A549 (cell line): ENCODE data around the gene UGT1A10. TPM values are rescaled to one million over a fixed set of nuclear protein-coding genes. Genes with fewer than 3 reads are reported as not detected.
A peak's percentile ranks its signal among the peaks of the same experiment; 100 is the strongest.

ENCODE experiments used
- ATAC-seq, 2 experiments: fragments of 200-7000 bp in 1 of 2; fragments of >200 bp in 1 of 2; cut with Nextera tagmentation in 1 of 2; cut with Tn5 transposase in 1 of 2; 3 replicates each; pipeline versions ENCODE4 v1.8.0 to v1.9.1; 2018 to 2020; ENCODE audit warnings: mild to moderate bottlenecking in 1 of 2, moderate library complexity in 1 of 2
- CTCF ChIA-PET: fragments of 300-600 bp; sonication (Branson Sonifier 250); formaldehyde crosslinking; extraction: SDS; loops from one replicate; lab custom pipeline; 2021; ENCODE audit warnings: antibody characterized with exemption, inconsistent platforms; lab: Yijun Ruan, JAX
- POLR2A ChIA-PET: fragments of 350-600 bp; formaldehyde crosslinking; extraction: SDS; loops from one replicate; lab custom pipeline; 2021; ENCODE audit warnings: antibody characterized with exemption, inconsistent platforms; lab: Yijun Ruan, JAX
- DNase-seq, 2 experiments: peaks; one replicate each; pipeline versions ENCODE4 v3.0.0 to v3.0.0-alpha.2; 2011 to 2016; ENCODE audit warnings: low read depth in 1 of 2, low spot score in 1 of 2
- FAIRE-seq: peaks from 2 replicates; lab custom pipeline; 2011; peaks lifted over from hg19 to GRCh38; lab: Jason Lieb, UNC
- H3K27ac ChIP-seq, 2 experiments: fragments of >200 bp; sonication (Bioruptor Twin); formaldehyde crosslinking; 3 replicates each; pipeline ENCODE4 v1.5.1; 2016 to 2017
- H3K4me1 ChIP-seq: fragments of >200 bp; sonication (Bioruptor Twin); formaldehyde crosslinking; 3 replicates; pipeline ENCODE4 v1.6.1; 2016
- H3K4me2 ChIP-seq: fragments of >200 bp; sonication (Bioruptor Twin); formaldehyde crosslinking; 3 replicates; pipeline ENCODE4 v1.6.1; 2016
- H3K4me3 ChIP-seq: fragments of >200 bp; sonication (Bioruptor Twin); formaldehyde crosslinking; 3 replicates; pipeline ENCODE4 v1.5.1; 2016
- H3K9me3 ChIP-seq: fragments of >200 bp; sonication (Bioruptor Twin); formaldehyde crosslinking; 3 replicates; pipeline ENCODE4 v1.6.1; 2016
- BHLHE40 ChIP-seq: IDR thresholded peaks from 2 replicates; pipeline ENCODE4 v1.6.1; 2012; ENCODE audit warnings: low read depth, low read length, inconsistent platforms
- CBX8 ChIP-seq: fragments of 200-600 bp; sonication (generic); IDR thresholded peaks from 2 replicates; pipeline ENCODE4 v1.6.1; 2016
- CHD2 ChIP-seq: fragments of 150-350 bp; IDR thresholded peaks from 2 replicates; pipeline ENCODE4 v1.6.1; 2014; ENCODE audit warnings: low read length; ENCODE audit not compliant: partially characterized antibody
- CHD4 ChIP-seq: fragments of 200-600 bp; sonication (generic); IDR thresholded peaks from 2 replicates; pipeline ENCODE4 v1.6.1; 2016; ENCODE audit warnings: antibody characterized with exemption, mild to moderate bottlenecking, borderline replicate concordance
- EHMT2 ChIP-seq: fragments of 200-600 bp; sonication (generic); IDR thresholded peaks from 2 replicates; pipeline ENCODE4 v1.6.1; 2016; ENCODE audit warnings: antibody characterized with exemption, low read depth, mild to moderate bottlenecking, moderate library complexity
- FOSB ChIP-seq: fragments of 250-450 bp; sonication (Bioruptor Pico); IDR thresholded peaks from 2 replicates; pipeline ENCODE4 v1.5.0; 2020; ENCODE audit warnings: mild to moderate bottlenecking, moderate library complexity
- HDAC2 ChIP-seq: fragments of 200-600 bp; sonication (generic); IDR thresholded peaks from 2 replicates; pipeline ENCODE4 v1.6.1; 2016
- HOXA7 ChIP-seq: fragments of 250-450 bp; sonication (Bioruptor Pico); IDR thresholded peaks from 2 replicates; pipeline ENCODE4 v1.5.0; 2020; ENCODE audit warnings: mild to moderate bottlenecking, moderate library complexity
- MAFK ChIP-seq: fragments of 450-650 bp; IDR thresholded peaks from 2 replicates; pipeline ENCODE4 v1.6.1; 2014; ENCODE audit not compliant: partially characterized antibody
- NFE2L2 ChIP-seq: fragments of 150-350 bp; conservative IDR thresholded peaks from 2 replicates; pipeline ENCODE4 v1.6.1; 2014; ENCODE audit warnings: low read length
- NR3C1 ChIP-seq: fragments of >200 bp; sonication (Bioruptor Twin); formaldehyde crosslinking; IDR thresholded peaks from 3 replicates; pipeline ENCODE4 v1.6.1; 2017
- PHF8 ChIP-seq: fragments of 200-600 bp; sonication (generic); IDR thresholded peaks from 2 replicates; pipeline ENCODE4 v1.6.1; 2016; ENCODE audit warnings: low read depth, mild to moderate bottlenecking, antibody characterized with exemption, moderate library complexity, borderline replicate concordance
- POLR2A ChIP-seq: IDR thresholded peaks from 2 replicates; pipeline ENCODE4 v1.6.1; 2012; ENCODE audit warnings: mild to moderate bottlenecking, low read length
- POLR2AphosphoS2 ChIP-seq: conservative IDR thresholded peaks from 2 replicates; pipeline ENCODE4 v1.6.1; 2012; ENCODE audit warnings: low read length, improper control_type of control experiment, inconsistent platforms
- RARB ChIP-seq: fragments of 250-450 bp; sonication (Bioruptor Pico); IDR thresholded peaks from 2 replicates; pipeline ENCODE4 v1.8.0; 2021; ENCODE audit warnings: mild to moderate bottlenecking, moderate library complexity
- RFX5 ChIP-seq: fragments of 450-650 bp; IDR thresholded peaks from 2 replicates; pipeline ENCODE4 v1.7.1; 2014; ENCODE audit warnings: antibody characterized with exemption, mild to moderate bottlenecking, moderate library complexity
- SMC3 ChIP-seq: fragments of >200 bp; sonication (Bioruptor Twin); formaldehyde crosslinking; IDR thresholded peaks from 3 replicates; pipeline ENCODE4 v1.6.1; 2018; ENCODE audit warnings: inconsistent platforms
- ZC3H11A ChIP-seq: fragments of 450-650 bp; IDR thresholded peaks from 2 replicates; pipeline ENCODE4 v1.6.1; 2014; ENCODE audit warnings: antibody characterized with exemption, mild to moderate bottlenecking
- ZFP36 ChIP-seq: fragments of 450-650 bp; IDR thresholded peaks from 2 replicates; pipeline ENCODE4 v1.6.1; 2014; ENCODE audit warnings: borderline replicate concordance; ENCODE audit not compliant: partially characterized antibody
- ZNF302 ChIP-seq: fragments of 250-450 bp; sonication (Bioruptor Pico); IDR thresholded peaks from 2 replicates; pipeline ENCODE4 v1.9.0; 2021; ENCODE audit warnings: inconsistent platforms, mild to moderate bottlenecking, moderate library complexity
- ZSCAN20 ChIP-seq: fragments of 250-450 bp; sonication (Bioruptor Pico); IDR thresholded peaks from 2 replicates; pipeline ENCODE4 v1.8.0; 2022; ENCODE audit warnings: mild to moderate bottlenecking, moderate library complexity
- WGBS: methylation state at CpG from one replicate; pipeline ENCODE4 v1.1.6; 2017; ENCODE audit errors: missing lambda C conversion rate; 5-methylcytosine and 5-hydroxymethylcytosine counted together
- polyA plus RNA-seq, 4 experiments: library from polyadenylated mRNA; depleted of rRNA in 3 of 4; stranded (reverse); fragments of >200 nt; fragmentation: RNase III in 1 of 4; extraction: RNeasy Plus Mini Kit Qiagen cat#74134 plus additional on column Dnase treatment in 1 of 4; gene quantifications; 2 replicates in 3 of 4; 3 replicates in 1 of 4; pipeline ENCODE4 v1.2.3, GENCODE V29; 2011 to 2017
- TF ChIP-seq, protein P1 (sequence below): fragments of 250-450 bp; sonication (Bioruptor Pico); IDR thresholded peaks from 2 replicates; pipeline ENCODE4 v1.5.0; 2020; ENCODE audit warnings: low read depth, mild to moderate bottlenecking, moderate library complexity
- TF ChIP-seq, protein P2 (sequence below): fragments of 150-350 bp; IDR thresholded peaks from 2 replicates; pipeline ENCODE4 v1.6.1; 2014; ENCODE audit warnings: low read depth, mild to moderate bottlenecking, low read length
- TF ChIP-seq, protein P3 (sequence below): fragments of >200 bp; sonication (Bioruptor Twin); formaldehyde crosslinking; IDR thresholded peaks from 2 replicates; pipeline ENCODE4 v1.6.1; 2016
- TF ChIP-seq, protein P4 (sequence below): fragments of >200 bp; sonication (Bioruptor Twin); formaldehyde crosslinking; IDR thresholded peaks from 3 replicates; pipeline ENCODE4 v1.6.1; 2016

UGT1A10 gene
- polyA plus RNA-seq, 2 of the 4 experiments (the other 2 are of a cell fraction): 0.10 TPM; not detected in 1

DNA sequence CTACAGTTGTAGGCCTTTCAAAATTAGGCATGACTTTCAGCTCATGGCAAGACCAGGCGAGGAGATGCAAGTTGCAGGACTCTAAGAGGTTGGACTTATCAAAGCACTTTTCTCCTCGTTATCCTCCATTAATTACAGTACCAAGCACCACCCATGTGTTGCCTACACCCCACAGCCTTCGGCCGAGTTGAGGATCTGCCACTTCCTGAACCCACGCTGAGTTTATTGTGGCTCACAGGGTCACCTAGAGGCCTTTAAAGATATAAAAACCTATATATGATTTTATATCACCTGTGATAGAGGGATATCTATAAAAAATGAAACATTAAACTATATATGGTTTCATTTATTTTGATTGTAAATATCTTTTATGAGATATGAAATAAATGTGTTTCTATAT, 2.6 kb downstream of the UGT1A10 start:
- 78% methylated on average over 5 of the region's 5 CpGs for WGBS
- 0 out of 6 replicates have a peak overlapping the region, but pooled peaks of 1 of the 2 experiments have one; percentile 25 for H3K27ac ChIP-seq
- FAIRE-seq: no peak
- TF ChIP-seq CHD4 (no peak), ZFP36 (no peak), POLR2AphosphoS2 (no peak), RARB (CRISPR knock-in tag) (no peak), CHD2 (no peak), BHLHE40 (no peak), FOSB (CRISPR knock-in tag) (no peak), EHMT2 (no peak), POLR2A (no peak)
- TF ChIP-seq, protein P1, sequence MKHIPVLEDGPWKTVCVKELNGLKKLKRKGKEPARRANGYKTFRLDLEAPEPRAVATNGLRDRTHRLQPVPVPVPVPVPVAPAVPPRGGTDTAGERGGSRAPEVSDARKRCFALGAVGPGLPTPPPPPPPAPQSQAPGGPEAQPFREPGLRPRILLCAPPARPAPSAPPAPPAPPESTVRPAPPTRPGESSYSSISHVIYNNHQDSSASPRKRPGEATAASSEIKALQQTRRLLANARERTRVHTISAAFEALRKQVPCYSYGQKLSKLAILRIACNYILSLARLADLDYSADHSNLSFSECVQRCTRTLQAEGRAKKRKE (CRISPR knock-in tag): no peak
- TF ChIP-seq, protein P2, sequence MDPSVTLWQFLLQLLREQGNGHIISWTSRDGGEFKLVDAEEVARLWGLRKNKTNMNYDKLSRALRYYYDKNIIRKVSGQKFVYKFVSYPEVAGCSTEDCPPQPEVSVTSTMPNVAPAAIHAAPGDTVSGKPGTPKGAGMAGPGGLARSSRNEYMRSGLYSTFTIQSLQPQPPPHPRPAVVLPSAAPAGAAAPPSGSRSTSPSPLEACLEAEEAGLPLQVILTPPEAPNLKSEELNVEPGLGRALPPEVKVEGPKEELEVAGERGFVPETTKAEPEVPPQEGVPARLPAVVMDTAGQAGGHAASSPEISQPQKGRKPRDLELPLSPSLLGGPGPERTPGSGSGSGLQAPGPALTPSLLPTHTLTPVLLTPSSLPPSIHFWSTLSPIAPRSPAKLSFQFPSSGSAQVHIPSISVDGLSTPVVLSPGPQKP: no peak
- TF ChIP-seq, protein P3, sequence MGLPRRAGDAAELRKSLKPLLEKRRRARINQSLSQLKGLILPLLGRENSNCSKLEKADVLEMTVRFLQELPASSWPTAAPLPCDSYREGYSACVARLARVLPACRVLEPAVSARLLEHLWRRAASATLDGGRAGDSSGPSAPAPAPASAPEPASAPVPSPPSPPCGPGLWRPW: no peak
- CTCF ChIA-PET: no interaction called here
- DNase-seq: no peak
- H3K9me3 ChIP-seq: peaks cover 19% of the 10 kb centered on the region; the same call in 2 of the 3 replicates
- ATAC-seq: no peak
- POLR2A ChIA-PET: no interaction called here
- no peaks in the 10 kb centered on the region for H3K4me1 ChIP-seq
- no peak overlapping the region for H3K4me3 ChIP-seq
- H3K4me2 ChIP-seq: no peak overlapping the region

DNA sequence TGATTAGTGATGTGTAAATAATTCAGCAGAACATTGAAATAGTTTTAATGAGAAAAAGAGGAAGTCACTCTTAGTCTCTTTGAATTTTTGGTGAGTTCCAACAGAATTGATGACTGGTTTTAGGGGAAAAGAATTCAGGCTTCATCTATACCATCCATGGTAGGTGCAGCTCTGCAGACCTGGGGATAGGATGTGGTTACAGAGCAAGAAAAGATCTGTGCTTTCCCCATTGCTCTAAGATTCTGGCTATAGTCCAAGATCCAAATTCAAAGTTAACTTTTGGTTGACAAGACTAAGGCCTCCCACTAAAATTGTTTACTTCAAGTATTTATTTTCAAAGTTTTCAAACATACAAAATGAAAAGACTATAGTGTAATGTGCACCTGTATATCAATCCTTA, 3.6 kb downstream of the UGT1A10 start:
- TF ChIP-seq PHF8: no peak
- no peak for TF ChIP-seq ZC3H11A
- TF ChIP-seq ZSCAN20 (CRISPR knock-in tag): no peak
- no peak for TF ChIP-seq BHLHE40
- TF ChIP-seq HDAC2: no peak
- TF ChIP-seq NR3C1: no peak
- no peak for TF ChIP-seq RFX5
- no peak for TF ChIP-seq MAFK
- no peak for TF ChIP-seq NFE2L2
- TF ChIP-seq, protein P4, sequence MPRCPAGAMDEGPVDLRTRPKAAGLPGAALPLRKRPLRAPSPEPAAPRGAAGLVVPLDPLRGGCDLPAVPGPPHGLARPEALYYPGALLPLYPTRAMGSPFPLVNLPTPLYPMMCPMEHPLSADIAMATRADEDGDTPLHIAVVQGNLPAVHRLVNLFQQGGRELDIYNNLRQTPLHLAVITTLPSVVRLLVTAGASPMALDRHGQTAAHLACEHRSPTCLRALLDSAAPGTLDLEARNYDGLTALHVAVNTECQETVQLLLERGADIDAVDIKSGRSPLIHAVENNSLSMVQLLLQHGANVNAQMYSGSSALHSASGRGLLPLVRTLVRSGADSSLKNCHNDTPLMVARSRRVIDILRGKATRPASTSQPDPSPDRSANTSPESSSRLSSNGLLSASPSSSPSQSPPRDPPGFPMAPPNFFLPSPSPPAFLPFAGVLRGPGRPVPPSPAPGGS: no peak
- no peak for TF ChIP-seq RARB (CRISPR knock-in tag)
- no peak for TF ChIP-seq HOXA7
- no peak for TF ChIP-seq CBX8
- no peak for TF ChIP-seq ZNF302 (CRISPR knock-in tag)
- TF ChIP-seq SMC3: no peak
- TF ChIP-seq, all 56 proteins: peak for 0
- no peak for ATAC-seq
- POLR2A ChIA-PET: no interaction called here
- no peak for FAIRE-seq
- H3K9me3 ChIP-seq: peaks cover 29% of the 10 kb centered on the region
- CTCF ChIA-PET: no interaction called here
- no peak overlapping the region for H3K4me3 ChIP-seq
- H3K27ac ChIP-seq: no peak overlapping the region
- no peak for DNase-seq
- H3K4me2 ChIP-seq: no peak overlapping the region
- H3K4me1 ChIP-seq: no peaks in the 10 kb centered on the region
